GM21515 (cell line): Measurements from ENCODE around the gene GABPB1.

Experiments
- ATAC-seq: cut with Tn5 transposase; IDR thresholded peaks from one replicate; pipeline ENCODE4 v1.9.1; 2021; ENCODE audit not compliant: unreplicated experiment

GABPB1 gene

DNA sequence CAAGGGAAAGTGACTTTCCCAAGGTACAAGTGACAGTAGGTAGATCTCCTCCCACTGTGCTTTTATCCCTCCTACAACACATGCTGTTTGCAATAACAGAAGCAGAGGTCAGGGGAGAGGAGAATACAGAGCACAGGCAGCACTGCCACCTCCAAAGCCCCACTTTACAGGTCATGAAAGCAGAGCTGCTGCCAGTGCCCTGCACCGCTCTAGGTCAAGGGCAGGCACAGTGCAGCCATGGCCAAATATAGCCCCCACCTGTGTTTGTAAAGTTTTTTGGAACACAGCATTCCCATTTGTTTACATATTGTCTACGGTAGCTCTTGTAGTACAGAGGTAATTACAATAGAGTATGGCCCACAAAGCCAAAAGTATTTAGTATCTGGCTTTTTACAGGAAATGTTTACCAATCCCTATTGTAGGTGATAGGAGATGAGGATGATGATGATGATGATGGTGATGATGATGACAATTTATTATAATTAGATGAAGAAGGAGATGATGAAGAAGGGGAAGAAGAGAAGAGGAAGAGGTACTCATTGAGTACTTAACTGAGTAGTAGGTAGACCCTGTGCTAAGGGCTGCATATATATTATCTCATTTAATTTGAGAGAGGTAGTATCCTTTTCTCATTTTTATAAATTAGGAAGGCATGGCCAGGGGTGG is 109.9 kb downstream of the GABPB1 start:
- ATAC-seq: no peak

DNA sequence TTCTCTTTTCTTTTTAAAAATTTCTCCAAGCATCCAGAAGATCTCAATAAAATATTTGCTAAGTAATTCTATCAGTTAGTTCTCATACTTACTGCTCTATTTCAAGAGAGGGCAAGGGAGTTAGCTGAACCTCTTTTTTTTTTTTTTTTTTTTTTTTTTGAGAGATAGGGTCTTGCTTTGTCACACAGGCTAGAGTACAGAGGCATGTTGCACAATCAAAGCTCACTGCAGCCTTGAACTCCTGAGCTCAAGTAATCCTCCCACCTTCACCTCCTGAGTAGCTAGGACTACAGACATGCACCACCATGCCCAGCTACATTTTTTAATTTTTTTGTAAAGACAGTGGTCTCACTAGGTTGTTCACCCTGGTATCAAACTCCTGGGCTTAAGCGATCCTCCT is 110.8 kb downstream of the GABPB1 start:
- no peak for ATAC-seq

DNA sequence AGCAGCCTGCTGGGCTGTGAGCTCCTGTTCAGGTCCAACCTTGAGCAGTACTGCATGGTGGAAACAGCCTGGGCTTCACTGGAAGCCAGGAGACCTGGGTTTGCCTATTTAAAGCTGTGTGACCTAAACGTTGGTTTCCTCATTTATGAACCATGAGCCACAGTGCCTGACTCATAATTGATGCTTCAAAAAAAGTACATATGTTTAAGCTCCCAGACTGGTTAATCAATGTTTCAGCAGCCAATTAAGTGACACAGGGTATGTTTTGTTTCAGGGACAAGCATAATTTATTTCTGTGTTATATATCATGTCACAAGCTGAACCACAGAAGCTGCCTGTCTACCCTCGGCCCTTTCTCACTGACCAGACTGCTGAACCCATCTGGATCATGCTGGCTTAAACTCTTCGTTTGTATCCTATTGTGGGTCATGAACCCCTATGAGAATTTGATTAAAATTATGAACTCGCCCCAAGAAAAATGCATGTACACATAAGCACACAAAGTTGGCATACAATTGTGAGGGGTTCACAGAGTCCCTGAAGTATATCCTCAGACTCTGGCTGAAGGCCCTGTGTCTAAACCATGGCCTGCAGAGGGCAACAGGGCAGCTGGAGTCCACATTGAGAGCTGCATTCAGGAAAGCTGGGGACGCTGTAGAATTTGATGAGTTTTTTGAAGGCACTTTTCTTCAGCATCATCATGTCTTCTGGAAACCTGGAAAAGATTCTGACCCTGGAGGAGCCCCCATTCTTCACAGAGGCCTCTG is 113.1 kb downstream of the GABPB1 start:
- no peak for ATAC-seq

DNA sequence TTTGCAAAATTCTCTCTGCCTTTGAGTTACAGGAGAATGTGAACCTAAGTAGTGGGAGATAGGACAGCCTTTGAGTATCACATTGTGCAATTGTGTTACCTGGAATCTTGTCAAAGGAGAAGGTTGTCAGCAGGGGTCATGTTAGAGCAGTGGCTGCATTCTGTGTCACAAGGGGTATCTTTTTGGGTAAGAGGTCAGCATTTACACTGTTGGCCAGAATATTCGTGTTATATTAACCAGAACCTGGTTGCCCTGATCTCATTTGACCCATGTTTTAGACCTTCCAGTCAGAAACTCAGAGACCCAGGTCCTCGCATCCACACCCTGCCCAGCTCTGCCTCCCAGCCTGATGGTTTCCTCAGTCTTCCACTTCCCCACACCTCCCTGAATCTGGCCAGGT is 116.7 kb downstream of the GABPB1 start:
- no peak for ATAC-seq

DNA sequence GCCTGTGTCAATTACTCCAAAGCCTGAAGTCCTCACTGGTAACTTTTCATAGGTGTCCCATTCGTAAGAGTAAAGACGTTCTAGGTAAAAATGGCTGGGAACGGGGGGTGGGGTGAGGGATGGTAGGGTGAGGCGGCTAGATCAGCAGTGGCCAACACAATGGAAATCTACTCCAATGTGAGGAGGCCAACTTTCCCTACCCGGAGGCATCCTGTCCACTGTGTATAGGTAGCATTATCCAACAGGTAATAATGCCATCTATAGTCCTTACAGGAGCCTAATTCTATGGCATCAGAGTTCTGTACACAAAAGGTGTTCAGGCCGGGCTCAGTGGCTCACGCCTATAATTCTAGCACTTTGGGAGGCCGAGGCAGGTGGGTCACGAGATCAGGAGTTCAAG is 118.6 kb downstream of the GABPB1 start:
- ATAC-seq: no peak

DNA sequence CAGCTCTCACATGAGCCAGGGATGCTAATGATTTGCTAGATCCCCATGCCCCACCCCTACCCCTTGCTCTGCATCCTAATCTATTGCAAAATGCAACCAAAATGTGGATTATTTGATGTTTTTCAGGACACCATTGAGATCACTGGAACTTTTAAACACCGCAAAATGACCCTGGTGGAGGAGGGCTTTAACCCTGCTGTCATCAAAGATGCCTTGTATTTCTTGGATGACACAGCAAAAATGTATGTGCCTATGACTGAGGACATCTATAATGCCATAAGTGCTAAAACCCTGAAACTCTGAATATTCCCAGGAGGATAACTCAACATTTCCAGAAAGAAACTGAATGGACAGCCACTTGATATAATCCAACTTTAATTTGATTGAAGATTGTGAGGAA is 119.2 kb downstream of the GABPB1 start:
- no peak for ATAC-seq

DNA sequence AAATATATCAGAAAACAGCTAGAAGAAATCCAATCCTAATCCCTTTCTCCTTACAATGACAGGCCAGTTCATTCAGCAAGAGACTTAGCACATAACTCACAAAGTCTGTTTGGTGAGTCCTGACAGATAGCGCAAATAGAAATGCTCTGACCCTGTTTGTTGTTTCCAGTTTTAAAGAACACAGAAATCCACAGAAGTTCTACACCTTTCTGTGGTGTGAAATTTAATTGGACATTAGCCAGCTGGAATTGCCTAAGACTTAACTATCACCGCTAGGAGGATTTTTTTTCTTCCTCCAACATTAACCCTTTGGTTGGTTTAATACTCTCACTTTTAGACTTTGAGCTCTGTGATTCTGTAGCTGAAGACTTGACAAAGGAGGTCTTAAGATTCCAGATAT is 120.2 kb downstream of the GABPB1 start:
- ATAC-seq: no peak

DNA sequence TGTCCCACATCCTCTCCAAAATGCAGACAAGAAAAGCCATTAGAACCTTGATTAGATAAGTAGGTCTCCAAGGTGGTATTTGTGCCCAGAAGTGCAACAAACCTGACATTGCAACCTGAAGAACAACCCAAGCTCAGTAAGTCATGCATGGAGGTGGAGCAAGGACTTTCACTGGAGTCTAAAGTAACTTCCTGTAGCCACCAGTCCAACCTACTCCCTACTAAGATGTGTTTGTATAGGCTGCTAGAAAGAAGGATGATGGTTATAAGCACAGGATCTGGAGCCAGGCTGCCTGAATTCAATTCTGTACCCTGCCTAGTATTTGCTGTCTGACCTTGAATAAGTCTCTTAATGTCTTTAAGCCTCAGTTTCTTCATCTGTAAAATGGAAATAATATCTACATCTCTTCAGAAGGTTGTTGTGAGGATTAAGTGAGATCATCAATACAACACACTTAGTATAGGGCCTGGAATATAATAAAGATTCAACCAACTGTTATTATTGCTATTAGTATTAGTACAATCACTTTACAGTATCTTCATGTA is 121.7 kb downstream of the GABPB1 start:
- no peak for ATAC-seq

DNA sequence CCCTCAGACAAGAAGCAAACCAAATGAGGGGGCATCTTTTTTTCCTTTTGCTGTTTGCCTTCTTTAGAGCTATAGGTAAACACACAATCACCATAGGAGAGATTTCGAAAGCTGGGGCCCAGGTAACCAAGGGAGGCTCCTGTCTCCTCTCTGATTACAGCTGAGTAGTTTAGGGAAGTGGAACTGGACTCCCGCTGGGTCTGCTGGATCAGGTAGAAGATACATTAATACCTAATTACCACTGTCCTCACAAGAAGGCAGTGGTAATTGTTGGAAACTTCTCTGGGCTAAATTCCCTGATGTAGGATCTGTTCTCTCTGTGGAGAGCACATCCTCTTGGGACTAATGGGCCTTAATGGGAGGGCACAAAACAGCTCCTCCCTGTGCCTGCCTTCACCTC is 122.2 kb downstream of the GABPB1 start:
- no peak for ATAC-seq

DNA sequence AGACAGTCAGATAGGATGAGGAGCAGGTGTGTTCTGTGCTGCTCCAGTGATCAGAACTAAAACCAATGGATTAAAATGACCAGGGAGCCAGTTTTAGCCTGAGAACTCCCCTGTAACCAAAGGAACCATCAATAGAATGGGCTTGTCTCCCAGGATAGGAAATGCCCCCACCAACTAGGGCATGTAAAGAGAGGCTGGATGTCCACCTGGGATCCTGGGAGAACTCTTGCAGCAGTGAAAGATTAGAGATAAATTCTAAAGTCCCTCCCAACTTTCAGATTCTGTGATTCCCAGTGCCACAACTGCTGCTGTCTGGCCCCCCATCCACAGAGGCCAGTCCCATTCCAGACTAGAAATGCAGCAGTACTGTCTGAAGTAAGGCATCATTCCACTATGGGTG is 123.2 kb downstream of the GABPB1 start:
- ATAC-seq: no peak

DNA sequence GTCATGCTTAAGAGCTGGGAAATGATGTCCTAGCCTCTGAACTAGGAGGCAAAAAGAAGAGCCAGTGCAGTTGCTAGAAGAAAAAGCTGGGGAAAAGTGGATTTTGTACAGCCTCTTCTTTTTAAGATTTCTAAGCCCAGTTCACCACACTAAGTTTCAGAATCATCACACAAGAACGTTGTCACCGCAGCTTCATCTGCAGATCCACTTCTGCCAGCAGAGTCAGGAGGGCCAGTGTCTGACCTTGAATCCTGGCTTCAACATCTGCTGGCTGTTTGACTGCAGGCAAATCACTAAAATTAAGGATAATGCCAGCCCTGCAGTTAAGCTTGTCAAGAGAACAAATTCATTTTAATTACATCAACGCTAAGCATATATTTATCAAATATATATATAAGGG is 125.7 kb downstream of the GABPB1 start:
- no peak for ATAC-seq

DNA sequence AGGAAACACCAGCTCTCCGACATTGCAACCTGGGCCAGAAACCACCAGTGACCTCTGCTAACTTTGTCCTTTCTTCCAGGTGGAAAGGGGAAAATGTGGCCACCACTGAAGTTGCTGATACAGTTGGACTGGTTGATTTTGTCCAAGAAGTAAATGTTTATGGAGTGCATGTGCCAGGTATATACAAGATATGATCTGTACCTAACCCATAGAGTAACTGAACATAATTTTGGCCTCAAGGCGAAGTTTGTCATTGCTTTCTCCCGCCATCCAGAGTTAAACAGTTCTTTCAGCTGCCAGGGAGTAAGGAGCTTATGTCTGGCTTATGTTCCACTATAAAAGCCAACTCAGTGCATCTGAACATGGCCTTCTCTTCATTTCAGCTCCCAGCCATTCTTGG is 126.1 kb downstream of the GABPB1 start:
- ATAC-seq: no peak

DNA sequence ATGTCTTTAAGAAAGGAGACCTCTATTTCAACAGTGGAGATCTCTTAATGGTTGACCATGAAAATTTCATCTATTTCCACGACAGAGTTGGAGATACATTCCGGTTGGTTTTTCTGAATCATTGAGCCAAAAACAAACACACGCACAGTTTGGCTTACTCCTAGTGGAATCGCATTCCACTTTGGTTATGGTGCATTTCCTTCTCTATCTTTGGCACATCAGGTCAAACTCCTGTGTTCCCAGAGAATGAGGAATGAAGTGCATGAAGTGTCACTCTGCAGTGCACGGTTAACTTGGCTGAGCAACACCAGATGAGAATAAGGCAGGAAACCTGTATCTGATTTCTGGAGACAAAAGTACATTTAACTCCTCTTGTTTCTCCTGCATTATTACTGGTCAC is 127.9 kb downstream of the GABPB1 start:
- ATAC-seq: no peak

DNA sequence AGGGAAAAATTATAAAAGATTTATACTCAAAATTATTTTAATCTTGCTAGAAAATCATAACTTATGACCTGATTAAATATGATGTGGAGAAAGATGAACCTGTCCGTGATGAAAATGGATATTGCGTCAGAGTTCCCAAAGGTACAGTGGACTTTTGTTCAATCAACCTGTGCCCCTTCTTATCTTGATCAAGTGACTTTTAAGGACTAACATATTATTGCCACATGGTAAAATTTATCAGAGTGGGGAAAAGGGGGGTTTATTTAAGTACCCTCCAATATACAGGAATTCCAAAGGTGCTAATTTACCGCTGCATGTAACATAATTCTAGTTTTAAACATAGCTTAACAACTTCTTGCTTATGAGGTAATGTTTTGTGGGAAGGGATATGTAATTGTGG is 129.1 kb downstream of the GABPB1 start:
- no peak for ATAC-seq
